ENCODE data around the gene PINK1.

DNA sequence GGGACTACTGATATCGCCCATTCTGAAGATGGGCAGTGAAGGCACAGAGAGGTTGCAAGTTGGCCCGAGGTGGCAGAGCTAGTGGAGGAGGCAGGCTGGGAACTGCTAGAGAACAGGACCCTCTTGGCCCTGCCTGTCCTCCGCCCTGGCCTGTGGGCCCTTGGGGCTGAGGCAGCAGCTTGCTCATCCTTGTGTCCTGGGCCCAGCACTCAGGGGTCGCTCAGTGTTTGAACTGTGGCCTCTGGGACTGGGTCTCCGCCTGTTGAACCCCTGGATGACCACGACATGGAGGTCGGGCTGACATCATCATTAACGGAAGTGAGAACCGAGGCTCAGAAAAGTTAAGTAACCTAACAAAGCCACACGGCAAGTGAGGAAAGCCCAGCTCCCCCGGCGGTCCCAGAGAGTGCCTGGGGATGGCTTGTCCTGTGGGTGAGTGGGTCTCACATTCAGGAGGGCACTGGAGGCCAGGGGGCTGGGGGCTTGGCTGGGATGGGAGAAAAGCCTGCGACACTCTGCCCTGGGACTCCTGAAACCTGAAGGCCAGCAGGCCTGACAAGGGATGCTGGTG is 50.9 kb downstream of the PINK1 start:
- TF ChIP-seq, protein P1, sequence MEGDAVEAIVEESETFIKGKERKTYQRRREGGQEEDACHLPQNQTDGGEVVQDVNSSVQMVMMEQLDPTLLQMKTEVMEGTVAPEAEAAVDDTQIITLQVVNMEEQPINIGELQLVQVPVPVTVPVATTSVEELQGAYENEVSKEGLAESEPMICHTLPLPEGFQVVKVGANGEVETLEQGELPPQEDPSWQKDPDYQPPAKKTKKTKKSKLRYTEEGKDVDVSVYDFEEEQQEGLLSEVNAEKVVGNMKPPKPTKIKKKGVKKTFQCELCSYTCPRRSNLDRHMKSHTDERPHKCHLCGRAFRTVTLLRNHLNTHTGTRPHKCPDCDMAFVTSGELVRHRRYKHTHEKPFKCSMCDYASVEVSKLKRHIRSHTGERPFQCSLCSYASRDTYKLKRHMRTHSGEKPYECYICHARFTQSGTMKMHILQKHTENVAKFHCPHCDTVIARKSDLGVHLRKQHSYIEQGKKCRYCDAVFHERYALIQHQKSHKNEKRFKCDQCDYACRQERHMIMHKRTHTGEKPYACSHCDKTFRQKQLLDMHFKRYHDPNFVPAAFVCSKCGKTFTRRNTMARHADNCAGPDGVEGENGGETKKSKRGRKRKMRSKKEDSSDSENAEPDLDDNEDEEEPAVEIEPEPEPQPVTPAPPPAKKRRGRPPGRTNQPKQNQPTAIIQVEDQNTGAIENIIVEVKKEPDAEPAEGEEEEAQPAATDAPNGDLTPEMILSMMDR (optimal IDR thresholded peaks at IDR 0.05 in 1 of 3, IDR thresholded peaks at IDR 0.05 in 1 of 3, conservative IDR thresholded peaks at IDR 0.05 in 1 of 3; ENCODE audit: extremely low read depth in 1 of 3, insufficient read depth in 2 of 3, low read length in 3 of 3) = no peak
- no peak for TF ChIP-seq EZH2 (IDR thresholded peaks at IDR 0.05; ENCODE audit: low read length)

Data from keratinocyte (primary cell).